ENCODE data around the gene MICALL1. TPM values are rescaled to one million over a fixed set of nuclear protein-coding genes. Genes with fewer than 3 reads are reported as not detected.

Gene MICALL1
- total and polyA plus RNA-seq, 9 of the 15 experiments (the other 6 are each of a cell fraction or from before 2014, with no cell fraction given): 0.32 to 21.5 (median 6.1) TPM

DNA sequence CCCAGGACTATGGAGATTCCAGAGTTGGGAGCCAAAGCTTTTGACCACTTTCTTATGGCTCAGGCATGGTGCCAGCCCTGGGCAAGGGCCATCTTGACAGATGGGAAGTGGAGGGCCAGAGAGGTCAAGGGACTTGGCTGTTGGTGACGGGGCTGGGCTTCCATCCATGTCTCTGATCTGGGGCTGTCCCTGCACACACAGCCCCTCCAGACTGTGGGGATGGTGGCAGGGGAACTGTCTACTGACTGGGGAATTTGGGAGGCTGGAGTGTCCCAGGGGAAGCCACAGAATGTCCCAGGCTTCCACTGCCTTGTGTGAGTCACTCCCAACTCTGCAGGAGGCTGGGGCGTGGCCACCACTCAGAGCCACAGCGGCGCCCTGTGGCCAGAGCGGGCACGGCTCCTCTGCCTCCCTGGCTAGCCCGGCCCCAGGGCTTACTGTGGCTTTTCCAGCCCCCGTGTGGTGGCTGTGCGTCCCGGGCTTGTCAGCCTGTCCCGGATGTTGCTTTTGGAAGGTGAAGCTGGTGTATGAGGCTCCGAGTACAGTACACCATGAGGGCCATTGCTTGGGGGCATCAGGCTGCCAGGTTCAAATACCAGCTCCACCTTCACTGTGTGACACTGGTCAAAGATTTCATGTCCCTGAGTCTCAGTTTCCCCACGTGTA lies 27.7 kb downstream of the MICALL1 start (continued):
- TF ChIP-seq, protein P1, sequence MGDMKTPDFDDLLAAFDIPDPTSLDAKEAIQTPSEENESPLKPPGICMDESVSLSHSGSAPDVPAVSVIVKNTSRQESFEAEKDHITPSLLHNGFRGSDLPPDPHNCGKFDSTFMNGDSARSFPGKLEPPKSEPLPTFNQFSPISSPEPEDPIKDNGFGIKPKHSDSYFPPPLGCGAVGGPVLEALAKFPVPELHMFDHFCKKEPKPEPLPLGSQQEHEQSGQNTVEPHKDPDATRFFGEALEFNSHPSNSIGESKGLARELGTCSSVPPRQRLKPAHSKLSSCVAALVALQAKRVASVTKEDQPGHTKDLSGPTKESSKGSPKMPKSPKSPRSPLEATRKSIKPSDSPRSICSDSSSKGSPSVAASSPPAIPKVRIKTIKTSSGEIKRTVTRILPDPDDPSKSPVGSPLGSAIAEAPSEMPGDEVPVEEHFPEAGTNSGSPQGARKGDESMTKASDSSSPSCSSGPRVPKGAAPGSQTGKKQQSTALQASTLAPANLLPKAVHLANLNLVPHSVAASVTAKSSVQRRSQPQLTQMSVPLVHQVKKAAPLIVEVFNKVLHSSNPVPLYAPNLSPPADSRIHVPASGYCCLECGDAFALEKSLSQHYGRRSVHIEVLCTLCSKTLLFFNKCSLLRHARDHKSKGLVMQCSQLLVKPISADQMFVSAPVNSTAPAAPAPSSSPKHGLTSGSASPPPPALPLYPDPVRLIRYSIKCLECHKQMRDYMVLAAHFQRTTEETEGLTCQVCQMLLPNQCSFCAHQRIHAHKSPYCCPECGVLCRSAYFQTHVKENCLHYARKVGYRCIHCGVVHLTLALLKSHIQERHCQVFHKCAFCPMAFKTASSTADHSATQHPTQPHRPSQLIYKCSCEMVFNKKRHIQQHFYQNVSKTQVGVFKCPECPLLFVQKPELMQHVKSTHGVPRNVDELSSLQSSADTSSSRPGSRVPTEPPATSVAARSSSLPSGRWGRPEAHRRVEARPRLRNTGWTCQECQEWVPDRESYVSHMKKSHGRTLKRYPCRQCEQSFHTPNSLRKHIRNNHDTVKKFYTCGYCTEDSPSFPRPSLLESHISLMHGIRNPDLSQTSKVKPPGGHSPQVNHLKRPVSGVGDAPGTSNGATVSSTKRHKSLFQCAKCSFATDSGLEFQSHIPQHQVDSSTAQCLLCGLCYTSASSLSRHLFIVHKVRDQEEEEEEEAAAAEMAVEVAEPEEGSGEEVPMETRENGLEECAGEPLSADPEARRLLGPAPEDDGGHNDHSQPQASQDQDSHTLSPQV (IDR thresholded peaks at IDR 0.05): 0 out of 2 replicates have a peak, but pooled peaks have one; percentile 59
- TF ChIP-seq VEZF1 (CRISPR knock-in tag; IDR thresholded peaks at IDR 0.05): peak; percentile 31; the same call in 1 of the 2 replicates
- no peak for TF ChIP-seq ZNF134 (CRISPR knock-in tag; conservative IDR thresholded peaks at IDR 0.05)
- TF ChIP-seq ATF3 (IDR thresholded peaks at IDR 0.05): peak; percentile 70
- no peak for TF ChIP-seq ATF3 (CRISPR knock-in tag; conservative IDR thresholded peaks at IDR 0.05)
- TF ChIP-seq RFX5 (IDR thresholded peaks at IDR 0.05; ENCODE audit: low read depth, low read length): no peak
- TF ChIP-seq ZNF764 (CRISPR knock-in tag; IDR thresholded peaks at IDR 0.05; ENCODE audit: low read depth): peak; percentile 97
- TF ChIP-seq HDGF (IDR thresholded peaks at IDR 0.05): no peak
- TF ChIP-seq CREBBP (IDR thresholded peaks at IDR 0.05; ENCODE audit: low read depth, low read length): no peak
- TF ChIP-seq TEAD1 (CRISPR knock-in tag; IDR thresholded peaks at IDR 0.05): 0 out of 4 replicates have a peak, but pooled peaks of 1 of the 2 experiments have one; percentile 28
- TF ChIP-seq C11orf30 (IDR thresholded peaks at IDR 0.05; ENCODE audit: low read depth): no peak
- TF ChIP-seq RCOR1 (IDR thresholded peaks at IDR 0.05; ENCODE audit: borderline replicate concordance in 1 of 2, low read depth in 2 of 2, low read length in 2 of 2): peak in 1 of 2 experiments; percentile 30; a peak in 1 of 4 replicates
- no peak for TF ChIP-seq SMARCC2 (IDR thresholded peaks at IDR 0.05; ENCODE audit: low read depth)
- TF ChIP-seq ELF1 (tag; IDR thresholded peaks at IDR 0.05): no peak
- peak; percentile 58; the same call in 1 of the 2 replicates for TF ChIP-seq ATF7 (IDR thresholded peaks at IDR 0.05)
- peak; percentile 96 to 99 (median 97) for TF ChIP-seq CTCF (IDR thresholded peaks at IDR 0.05 in 2 of 3, conservative IDR thresholded peaks at IDR 0.05 in 1 of 3; ENCODE audit: insufficient read depth in 2 of 3, low read depth in 1 of 3, low read length in 3 of 3)
- peak; percentile 39; the same call in 1 of the 2 replicates for TF ChIP-seq MYC (IDR thresholded peaks at IDR 0.05; ENCODE audit: low read depth, low read length)
- TF ChIP-seq MYC (CRISPR knock-in tag; IDR thresholded peaks at IDR 0.05; ENCODE audit: borderline replicate concordance, low read depth): no peak
- TF ChIP-seq XRCC5 (IDR thresholded peaks at IDR 0.05; ENCODE audit: low read depth, low read length): peak; percentile 92
- TF ChIP-seq SP1 (CRISPR knock-in tag; IDR thresholded peaks at IDR 0.05): peak; percentile 92

Data from K562 (cell line).